NCI-H2107 treated with DMSO at 0.1 percent for 48 hours (cell line): Measurements from ENCODE around the gene EFCAB5.
"Not testable (repeated sequence)": the region's sequence is repeated elsewhere in the genome, so short reads cannot be mapped to it uniquely, and the experiment has no call there.

ENCODE experiments used
- DNase-seq: peaks from one replicate; lab custom pipeline; 2025; ENCODE audit not compliant: unreplicated experiment; lab: John Stamatoyannopoulos, UW

The EFCAB5 gene

DNA sequence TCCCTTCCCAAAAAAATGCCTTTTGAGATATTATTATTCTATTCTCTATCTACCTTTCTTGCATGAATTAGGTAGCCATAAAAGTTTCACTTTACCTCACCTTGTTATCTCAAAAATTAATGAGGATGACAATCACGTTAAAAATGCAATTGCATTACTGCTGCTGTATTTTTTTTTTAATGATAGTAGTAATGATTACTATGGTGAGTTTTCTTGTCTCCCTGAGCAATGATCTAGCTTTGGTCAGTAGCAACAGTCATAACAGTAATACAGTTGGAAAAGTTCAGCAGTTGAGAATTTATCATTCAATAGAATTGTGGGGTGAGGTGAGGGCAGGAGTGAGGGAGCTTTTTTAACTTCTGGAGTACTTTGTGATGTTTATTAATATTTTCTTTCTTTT is at the start of gene EFCAB5:
TSS of gene EFCAB5 (plus strand) at position 301 of the 400 bp plus-strand sequence. CDS start 163 bp downstream, outside the sequence.
- DNase-seq, result no peak

DNA sequence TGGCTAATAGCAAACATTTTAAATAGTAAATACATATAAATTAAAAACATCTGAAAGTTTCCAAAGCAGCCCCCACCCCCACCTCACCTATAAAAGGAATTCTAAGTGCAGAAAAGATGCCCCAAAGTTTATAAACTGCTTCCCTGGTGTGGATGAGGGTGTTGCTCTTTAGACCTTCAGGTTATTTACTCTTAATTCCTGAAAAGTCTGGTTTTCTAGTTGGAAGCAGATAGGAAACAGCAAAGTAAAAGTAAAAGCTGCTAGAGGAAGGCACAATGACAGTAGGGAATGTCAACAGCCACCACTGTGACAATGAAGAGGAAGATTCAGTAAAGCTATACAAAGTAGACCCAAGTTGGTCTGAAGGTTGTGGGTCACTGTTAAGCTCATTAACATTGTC is 49.2 kb upstream of the EFCAB5 start:
- no peak for DNase-seq

DNA sequence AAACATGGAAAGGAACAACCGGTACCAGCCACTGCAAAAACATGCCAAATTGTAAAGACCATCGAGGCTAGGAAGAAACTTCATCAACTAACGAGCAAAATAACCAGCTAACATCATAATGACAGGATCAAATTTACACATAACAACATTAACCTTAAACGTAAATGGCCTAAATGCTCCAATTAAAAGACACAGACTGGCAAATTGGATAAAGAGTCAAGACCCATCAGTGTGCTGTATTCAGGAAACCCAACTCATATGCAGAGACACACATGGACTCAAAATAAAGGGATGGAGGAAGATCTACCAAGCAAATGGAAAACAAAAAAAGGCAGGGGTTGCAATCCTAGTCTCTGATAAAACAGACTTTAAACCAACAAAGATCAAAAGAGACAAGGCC is 44.3 kb upstream of the EFCAB5 start:
- DNase-seq, result not testable (repeated sequence)

DNA sequence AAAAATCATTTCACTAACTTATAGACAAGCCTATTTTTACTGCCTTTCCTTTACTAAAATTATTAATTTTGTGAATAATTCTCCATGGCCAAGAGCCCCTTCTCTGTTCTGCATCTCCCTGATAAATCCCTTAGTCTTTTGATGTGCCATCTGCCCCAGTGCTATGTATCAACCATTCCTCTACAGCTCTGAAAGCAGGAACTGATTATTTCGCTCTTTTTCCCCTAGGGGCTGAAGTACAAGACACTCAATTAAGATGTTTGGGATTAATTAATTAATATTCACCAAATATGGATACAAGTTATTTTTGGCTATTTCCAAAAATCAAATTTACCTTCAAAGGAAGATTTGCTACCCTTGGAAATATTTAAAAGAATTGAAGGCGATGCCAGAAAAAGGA is 38.0 kb upstream of the EFCAB5 start:
- no peak for DNase-seq

GRCh38 chr17:29905086-29905878 is 36.2 kb upstream of the EFCAB5 start:
- DNase-seq, result no peak

DNA sequence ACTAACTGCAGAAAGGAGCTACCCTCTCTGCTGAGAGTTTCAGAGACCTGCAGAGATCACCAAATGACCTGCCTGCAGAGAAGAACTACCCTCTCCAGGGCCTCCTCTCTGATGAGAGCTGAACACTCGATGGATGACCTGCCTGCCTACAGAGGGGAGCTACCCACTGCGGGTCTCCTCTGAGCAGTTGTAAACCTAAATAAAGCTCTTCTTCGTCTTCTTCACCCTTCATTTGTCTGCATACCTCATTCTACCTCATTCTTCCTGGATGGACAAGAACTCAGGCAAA is 35.6 kb upstream of the EFCAB5 start:
- DNase-seq, result no peak

GRCh38 chr17:29906969-29907368 is 34.5 kb upstream of the EFCAB5 start:
- no peak for DNase-seq

- DNase-seq, result no peak
Measured at GRCh38 chr17:29909236-29910003, 32.0 kb upstream of the EFCAB5 start.

DNA sequence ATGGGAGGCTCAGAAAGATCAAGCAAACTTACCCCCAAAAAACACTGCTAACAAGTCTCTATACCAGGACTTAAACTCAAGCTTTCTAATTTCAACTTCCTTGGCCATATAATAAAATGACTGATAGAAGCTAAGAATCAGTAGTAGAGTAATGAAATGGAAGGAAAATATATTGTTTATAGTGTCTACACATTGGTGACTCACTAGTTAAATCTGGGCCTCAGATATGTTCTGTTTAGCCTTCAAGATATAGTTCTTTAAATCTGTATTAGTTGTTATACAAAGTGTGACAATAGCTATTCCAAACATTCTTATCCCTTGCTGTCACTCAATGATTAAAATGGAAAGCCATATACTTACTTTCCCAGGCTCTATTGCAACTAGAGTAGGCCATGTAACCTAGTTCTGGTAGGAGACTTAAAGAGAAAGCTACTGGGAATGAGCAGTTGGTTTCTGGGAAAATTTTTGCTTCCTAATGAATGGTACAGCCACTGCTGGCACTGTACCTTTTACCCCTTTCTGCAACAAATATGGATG is 29.7 kb upstream of the EFCAB5 start:
- DNase-seq, result no peak

DNA sequence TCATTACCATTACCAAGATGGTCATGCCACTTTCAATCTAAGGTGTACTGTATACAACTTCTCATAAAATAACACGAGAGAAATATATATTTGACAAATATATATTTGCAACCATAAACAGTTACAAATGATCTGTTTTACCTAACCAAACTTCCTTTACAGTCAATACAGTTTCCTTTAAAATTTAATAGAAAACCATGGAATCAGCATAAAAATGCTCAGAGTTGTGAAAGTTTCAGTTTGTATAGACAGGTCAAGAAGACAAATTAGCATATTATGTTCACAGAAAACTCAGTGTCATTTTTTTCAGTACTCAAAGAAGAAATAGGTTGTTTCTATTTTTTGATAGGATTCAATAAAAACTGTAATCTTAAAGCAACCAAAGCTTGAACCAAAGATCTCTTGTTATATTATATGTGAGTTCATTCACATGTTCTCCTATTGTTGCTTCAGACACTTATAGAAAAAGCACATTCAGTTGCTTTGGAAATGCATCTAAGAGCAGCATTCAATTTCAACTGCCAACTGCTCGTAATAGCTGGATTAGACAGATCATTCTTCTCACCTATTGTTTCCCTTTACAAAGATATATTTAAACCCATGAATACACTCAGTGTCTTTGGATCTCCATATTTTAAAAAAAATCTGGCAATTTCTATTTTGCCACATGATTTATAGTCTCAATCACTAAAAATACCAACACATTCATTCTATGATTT is 26.5 kb upstream of the EFCAB5 start:
- no peak for DNase-seq

DNA sequence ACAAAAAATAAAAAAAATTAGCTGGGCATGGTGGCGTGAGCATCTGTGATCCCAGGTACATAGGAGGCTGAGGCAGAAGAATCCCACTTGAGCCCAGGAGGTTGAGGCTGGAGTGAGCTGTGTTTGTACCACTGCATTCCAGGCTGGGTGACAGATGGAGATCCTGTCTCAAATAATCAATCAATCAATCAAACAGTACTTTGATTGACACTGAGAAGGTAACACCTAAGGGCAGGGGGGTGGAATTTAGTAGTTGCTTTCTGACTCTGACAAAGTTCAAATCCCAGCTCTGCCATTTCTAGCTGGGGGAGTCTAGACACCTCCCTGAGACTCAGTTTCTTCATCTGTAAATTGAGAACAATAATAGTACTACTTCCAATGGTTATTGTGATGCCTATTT is 23.4 kb upstream of the EFCAB5 start:
- no peak for DNase-seq

- no peak for DNase-seq
Measured at GRCh38 chr17:29918922-29919856, 22.2 kb upstream of the EFCAB5 start.

- DNase-seq, result no peak
Measured at GRCh38 chr17:29924786-29925185, 16.6 kb upstream of the EFCAB5 start.

DNA sequence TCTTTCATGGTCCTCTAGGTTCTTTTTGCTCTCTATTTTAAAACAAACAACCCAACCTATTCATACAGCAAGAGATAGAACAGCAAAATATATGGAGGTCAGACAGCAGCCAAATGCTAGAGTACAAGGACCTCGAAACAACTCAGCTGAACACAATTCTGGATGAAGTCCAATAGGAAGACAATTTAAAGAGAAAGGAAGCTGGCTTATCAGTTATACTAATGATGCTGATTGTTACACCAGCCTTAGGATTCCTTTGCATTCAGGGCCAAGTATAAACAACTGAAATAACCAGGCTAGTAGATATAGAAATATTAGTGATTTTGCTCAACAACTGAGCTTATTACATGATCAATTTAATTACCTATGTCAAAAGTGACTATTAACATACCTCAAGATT is 13.9 kb upstream of the EFCAB5 start:
- DNase-seq, result peak; percentile 13

GRCh38 chr17:29929006-29929532 is 12.4 kb upstream of the EFCAB5 start:
- peak; percentile 27 for DNase-seq

DNA sequence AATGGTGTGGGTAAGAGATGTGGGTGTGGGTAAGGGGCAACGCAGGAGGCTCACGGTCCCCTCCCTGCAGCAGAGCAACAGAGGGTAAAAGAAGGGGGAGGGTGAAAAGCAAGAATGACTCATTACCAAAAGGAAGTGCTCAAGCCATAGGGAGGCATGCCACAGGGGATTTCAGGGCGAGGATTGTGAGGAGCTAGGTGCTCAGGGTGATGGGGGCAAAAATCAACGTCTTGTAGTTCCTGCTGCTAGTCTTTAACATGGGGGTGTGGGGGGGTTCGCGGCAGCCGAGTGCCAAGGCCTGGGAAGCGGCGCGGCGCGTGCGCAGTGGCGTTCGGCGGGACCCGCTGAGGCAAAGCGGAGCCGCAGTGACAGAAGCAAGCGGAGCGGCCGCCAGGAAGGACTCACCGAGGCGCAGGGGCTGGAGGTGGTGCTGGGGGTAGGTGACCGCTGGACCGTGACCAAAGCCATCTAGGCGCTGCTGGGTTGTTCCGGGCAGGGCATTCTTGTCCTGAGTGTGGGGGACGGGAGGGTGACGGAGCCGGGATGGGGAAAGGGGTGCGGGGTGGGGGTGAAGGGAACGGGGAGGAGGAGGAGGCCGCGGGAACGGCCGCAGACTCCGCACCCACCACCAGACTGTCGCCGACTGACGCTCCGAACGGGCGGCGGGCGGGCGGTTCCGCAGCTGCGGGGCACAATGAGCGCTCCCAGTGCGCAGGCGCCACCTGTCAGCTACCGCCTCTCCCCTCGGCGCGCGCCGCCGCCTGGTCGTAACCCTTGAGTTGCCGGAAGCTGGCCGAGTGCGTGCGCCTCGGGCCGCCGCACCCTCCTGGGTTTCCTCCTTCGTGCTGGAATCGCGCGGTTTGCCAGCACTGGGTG is 11.7 kb upstream of the EFCAB5 start, which contains the start of gene SSH2:
TSS of gene SSH2 (minus strand) at position 696 of the 876 bp plus-strand sequence. CDS start at position 468, 228 bp downstream.
- DNase-seq, result peak; percentile 82

DNA sequence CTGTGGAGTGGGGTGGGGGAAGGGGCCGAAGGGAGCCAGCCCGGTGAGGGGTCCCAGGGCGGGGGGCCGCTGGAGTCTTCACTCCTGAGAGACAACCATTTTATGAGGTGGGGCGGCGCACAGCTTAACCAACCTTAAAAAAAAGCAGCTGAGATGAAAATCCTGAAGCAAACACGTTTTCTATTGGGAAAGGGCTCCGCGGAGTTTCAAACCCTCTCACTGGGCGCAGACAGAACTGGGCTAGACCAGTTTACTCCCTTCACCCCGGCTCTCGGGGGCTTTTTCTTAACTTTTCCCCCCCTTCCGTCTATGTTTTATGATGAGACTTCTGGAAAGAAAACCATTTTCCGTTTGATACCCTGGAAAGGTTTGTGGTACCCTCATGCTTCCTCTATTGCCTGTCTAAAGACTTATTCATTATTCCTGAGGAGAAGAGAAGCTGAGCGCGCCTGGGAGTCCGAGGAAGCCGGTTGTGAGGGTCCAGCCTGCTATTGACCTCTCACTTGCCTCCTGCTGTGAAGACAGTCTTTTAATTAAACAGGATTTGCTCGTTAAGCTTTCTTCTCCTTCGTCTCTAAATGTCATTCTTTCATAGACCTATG is 10.9 kb upstream of the EFCAB5 start:
- no peak for DNase-seq

- DNase-seq, result peak; percentile 95
Measured at GRCh38 chr17:29931231-29931932, 10.1 kb upstream of the EFCAB5 start.
